H1 (cell line): ENCODE data around the gene LRRC8D. TPM values are rescaled to one million over a fixed set of nuclear protein-coding genes. Genes with fewer than 3 reads are reported as not detected.

Experiments
- CTCF ChIA-PET: fragments of 300-600 bp; sonication (Branson Sonifier 250); formaldehyde crosslinking; loops from one replicate; lab custom pipeline; 2021; ENCODE audit not compliant: partially characterized antibody; lab: Charles Lee
- POLR2A ChIA-PET: fragments of 300-600 bp; sonication (Branson Sonifier 250); formaldehyde crosslinking; loops from one replicate; lab custom pipeline; 2021; ENCODE audit warnings: inconsistent platforms; ENCODE audit not compliant: partially characterized antibody; lab: Charles Lee
- DNase-seq, 2 experiments: peaks; one replicate each; pipeline versions ENCODE4 v3.0.0 to v3.0.0-alpha.2; 2010 to 2022; ENCODE audit warnings: low spot score in 2 of 2, low read depth in 1 of 2, mixed read lengths in 1 of 2
- FAIRE-seq: peaks from 2 replicates; lab custom pipeline; 2011; peaks lifted over from hg19 to GRCh38; lab: Jason Lieb, UNC
- H2AFZ ChIP-seq: 2 replicates; pipeline ENCODE4 v1.8.1; 2012; ENCODE audit warnings: low read length, inconsistent platforms
- H2AK5ac ChIP-seq: 2 replicates; pipeline ENCODE4 v1.6.1; 2013; ENCODE audit warnings: low read depth, low read length
- H2BK120ac ChIP-seq: replicated peaks from 2 replicates; pipeline ENCODE3; 2013; ENCODE audit warnings: low read depth, low read length, inconsistent platforms
- H2BK12ac ChIP-seq: 2 replicates; pipeline ENCODE4 v1.6.1; 2013; ENCODE audit warnings: low read depth, low read length
- H2BK15ac ChIP-seq: 2 replicates; pipeline ENCODE4 v1.6.1; 2013; ENCODE audit warnings: low read length
- H2BK20ac ChIP-seq: 2 replicates; pipeline ENCODE4 v1.6.1; 2013; ENCODE audit warnings: low read length
- H2BK5ac ChIP-seq: 2 replicates; pipeline ENCODE4 v1.6.1; 2013; ENCODE audit warnings: low read depth, low read length
- H3K14ac ChIP-seq: 2 replicates; pipeline ENCODE4 v1.6.1; 2013; ENCODE audit warnings: inconsistent platforms; ENCODE audit not compliant: insufficient read length
- H3K18ac ChIP-seq: 2 replicates; pipeline ENCODE4 v1.6.1; 2013; ENCODE audit warnings: low read length; ENCODE audit errors: extremely low read depth
- H3K23ac ChIP-seq: 2 replicates; pipeline ENCODE4 v1.6.1; 2013; ENCODE audit warnings: inconsistent platforms; ENCODE audit not compliant: insufficient read length
- H3K23me2 ChIP-seq: 2 replicates; pipeline ENCODE4 v1.6.1; 2013; ENCODE audit warnings: low read depth, low read length
- H3K27ac ChIP-seq: 2 replicates; pipeline ENCODE4 v1.6.1; 2011; ENCODE audit warnings: low read depth, low read length, inconsistent platforms
- H3K27me3 ChIP-seq, 4 experiments: replicated peaks in 1 of 4; 1 replicate in 1 of 4; 2 replicates in 3 of 4; pipeline versions ENCODE4 v1.6.1 to v1.8.1; 2011 to 2013; ENCODE audit warnings: low read length in 3 of 4, mild to moderate bottlenecking in 3 of 4, inconsistent platforms in 2 of 4, mixed read lengths in 2 of 4, moderate library complexity in 1 of 4; ENCODE audit not compliant: control insufficient read depth in 3 of 4, insufficient read depth in 3 of 4; ENCODE audit errors: extremely low read depth in 1 of 4
- H3K36me3 ChIP-seq, 4 experiments: 2 replicates each; pipeline versions ENCODE4 v1.6.1 to v1.8.1; 2011 to 2013; ENCODE audit warnings: mild to moderate bottlenecking in 4 of 4, low read length in 3 of 4, moderate library complexity in 2 of 4, control low read depth in 1 of 4, inconsistent platforms in 1 of 4; ENCODE audit not compliant: insufficient read depth in 4 of 4, control insufficient read depth in 2 of 4
- H3K4ac ChIP-seq: replicated peaks from 2 replicates; pipeline ENCODE3; 2013; ENCODE audit warnings: low read length, low read depth, mixed read lengths, inconsistent platforms; ENCODE audit not compliant: insufficient read length
- H3K4me1 ChIP-seq, 4 experiments: replicated peaks in 1 of 4; 1 replicate in 1 of 4; 2 replicates in 3 of 4; pipeline versions ENCODE4 v1.6.1 to v1.8.1; 2011 to 2013; ENCODE audit warnings: low read length in 3 of 4, inconsistent platforms in 2 of 4, mixed read lengths in 1 of 4; ENCODE audit not compliant: insufficient read depth in 4 of 4, control insufficient read depth in 3 of 4
- H3K4me2 ChIP-seq, 2 experiments: 2 replicates each; pipeline versions ENCODE4 v1.6.1 to v1.8.1; 2011 to 2013; ENCODE audit warnings: low read depth in 2 of 2, low read length in 2 of 2, control low read depth in 1 of 2, inconsistent platforms in 1 of 2, mild to moderate bottlenecking in 1 of 2; ENCODE audit not compliant: insufficient read depth in 1 of 2
- H3K4me3 ChIP-seq, 4 experiments: fragments of 200-600, 300-600 bp in 1 of 4; sonication (generic), shearing (Covaris generic), sonication (Bioruptor Twin) in 1 of 4; 2 replicates each; pipeline versions ENCODE4 v1.5.1 to v1.8.1; 2011 to 2016; ENCODE audit warnings: low read length in 4 of 4, low read depth in 3 of 4, control low read depth in 2 of 4, inconsistent platforms in 2 of 4, mild to moderate bottlenecking in 2 of 4, mixed read lengths in 1 of 4, moderate library complexity in 1 of 4; ENCODE audit not compliant: insufficient read depth in 2 of 4; ENCODE audit errors: extremely low read depth in 1 of 4
- H3K56ac ChIP-seq: replicated peaks from 2 replicates; pipeline ENCODE3; 2013; ENCODE audit warnings: low read depth, mild to moderate bottlenecking, mixed read lengths, low read length, inconsistent platforms; ENCODE audit not compliant: insufficient read length
- H3K79me1 ChIP-seq: 2 replicates; pipeline ENCODE4 v1.6.1; 2013; ENCODE audit warnings: low read depth, low read length, control low read depth
- H3K79me2 ChIP-seq, 2 experiments: 2 replicates each; pipeline versions ENCODE4 v1.6.1 to v1.8.1; 2012 to 2013; ENCODE audit warnings: low read length in 2 of 2, mild to moderate bottlenecking in 2 of 2, inconsistent platforms in 1 of 2; ENCODE audit not compliant: insufficient read depth in 2 of 2, control insufficient read depth in 1 of 2
- H3K9ac ChIP-seq, 4 experiments: replicated peaks in 1 of 4; 1 replicate in 1 of 4; 2 replicates in 3 of 4; pipeline versions ENCODE4 v1.6.1 to v1.8.1; 2011 to 2013; ENCODE audit warnings: low read depth in 3 of 4, low read length in 3 of 4, control low read depth in 2 of 4, mild to moderate bottlenecking in 2 of 4, moderate library complexity in 2 of 4, inconsistent platforms in 1 of 4; ENCODE audit errors: extremely low read depth in 1 of 4
- H3K9me3 ChIP-seq, 2 experiments: 2 replicates each; pipeline versions ENCODE4 v1.6.1 to v1.8.1; 2012 to 2013; ENCODE audit warnings: mild to moderate bottlenecking in 2 of 2, moderate library complexity in 2 of 2, control low read depth in 1 of 2, inconsistent platforms in 1 of 2, low read depth in 1 of 2, low read length in 1 of 2, mixed read lengths in 1 of 2; ENCODE audit not compliant: insufficient read depth in 2 of 2
- H4K20me1 ChIP-seq, 2 experiments: replicated peaks in 1 of 2; 2 replicates each; pipeline versions ENCODE3 to v1.8.1; 2011 to 2013; ENCODE audit warnings: inconsistent platforms in 2 of 2, low read length in 2 of 2, mild to moderate bottlenecking in 1 of 2; ENCODE audit not compliant: insufficient read depth in 2 of 2, control insufficient read depth in 1 of 2
- H4K5ac ChIP-seq: 2 replicates; pipeline ENCODE4 v1.6.1; 2013; ENCODE audit warnings: low read length, low read depth, mixed read lengths, inconsistent platforms; ENCODE audit not compliant: insufficient read length
- H4K8ac ChIP-seq: 2 replicates; pipeline ENCODE4 v1.8.0; 2013; ENCODE audit warnings: mild to moderate bottlenecking, moderate library complexity, low read length, inconsistent platforms; ENCODE audit not compliant: insufficient read depth; ENCODE audit errors: extremely low read depth
- H4K91ac ChIP-seq: replicated peaks from 2 replicates; pipeline ENCODE3; 2013; ENCODE audit warnings: low read length, mixed read lengths, inconsistent platforms; ENCODE audit not compliant: insufficient read length
- ASH2L ChIP-seq: fragments of 200-600, 300-600 bp; sonication (generic); IDR thresholded peaks from one replicate; pipeline ENCODE4 v1.7.1; 2017; ENCODE audit warnings: low read length
- CEBPB ChIP-seq: IDR thresholded peaks from 2 replicates; pipeline ENCODE4 v1.6.1; 2012; ENCODE audit warnings: low read depth, low read length
- CHD1 ChIP-seq: IDR thresholded peaks from 2 replicates; pipeline ENCODE4 v1.6.1; 2012; ENCODE audit warnings: low read depth, low read length, improper control_type of control experiment
- CREB1 ChIP-seq: IDR thresholded peaks from 2 replicates; pipeline ENCODE4 v1.6.1; 2012; ENCODE audit warnings: inconsistent platforms
- CTCF ChIP-seq, 3 experiments: IDR thresholded peaks; 1 replicate in 2 of 3; 2 replicates in 1 of 3; pipeline versions ENCODE4 v1.5.1 to v1.6.1; 2011; ENCODE audit warnings: low read length in 3 of 3, mild to moderate bottlenecking in 3 of 3, inconsistent platforms in 2 of 3, low read depth in 1 of 3, moderate library complexity in 1 of 3; ENCODE audit not compliant: insufficient read depth in 1 of 3; ENCODE audit errors: control extremely low read depth in 1 of 3
- EGR1 ChIP-seq: IDR thresholded peaks from 2 replicates; pipeline ENCODE4 v1.6.1; 2011; ENCODE audit warnings: low read depth, low read length, borderline replicate concordance
- PHF8 ChIP-seq: fragments of 200-600 bp; sonication (generic); conservative IDR thresholded peaks from 2 replicates; pipeline ENCODE4 v1.7.1; 2012; ENCODE audit warnings: low read depth, mild to moderate bottlenecking, inconsistent platforms, low read length, moderate library complexity
- RFX5 ChIP-seq: IDR thresholded peaks from 2 replicates; pipeline ENCODE4 v1.6.1; 2011; ENCODE audit warnings: low read depth, low read length, improper control_type of control experiment, borderline replicate concordance
- RNF2 ChIP-seq: fragments of 200-900, 300-1000 bp; sonication (generic); IDR thresholded peaks from 2 replicates; pipeline ENCODE4 v1.7.1; 2016; ENCODE audit warnings: borderline replicate concordance, low read depth, mild to moderate bottlenecking, antibody characterized with exemption, low read length; ENCODE audit not compliant: poor library complexity, severe bottlenecking; ENCODE audit errors: missing control alignments
- SRF ChIP-seq: IDR thresholded peaks from 2 replicates; pipeline ENCODE4 v1.6.1; 2011; ENCODE audit warnings: mild to moderate bottlenecking, low read depth, low read length, moderate library complexity
- TEAD4 ChIP-seq: IDR thresholded peaks from 2 replicates; pipeline ENCODE4 v1.6.1; 2012; ENCODE audit warnings: low read depth, low read length, inconsistent platforms, mixed read lengths
- YY1 ChIP-seq: IDR thresholded peaks from 2 replicates; pipeline ENCODE4 v1.6.1; 2011; ENCODE audit warnings: low read depth, mild to moderate bottlenecking, low read length
- WGBS, 2 experiments: shearing (Covaris generic) in 1 of 2; methylation state at CpG; one replicate each; pipeline versions ENCODE4 v1.1.6 to v1.1.7; 2013 to 2015; ENCODE audit warnings: low lambda C conversion rate in 2 of 2, mixed read lengths in 2 of 2, inconsistent platforms in 1 of 2, low coverage in 1 of 2, missing lambda C conversion rate in 1 of 2; ENCODE audit not compliant: insufficient replicate concordance in 2 of 2, insufficient coverage in 1 of 2, insufficient read length in 1 of 2; ENCODE audit errors: extremely low coverage in 1 of 2, missing lambda C conversion rate in 1 of 2; 5-methylcytosine and 5-hydroxymethylcytosine counted together
- polyA plus RNA-seq, 7 experiments: library from polyadenylated mRNA; depleted of rRNA in 3 of 7; stranded (reverse) in 5 of 7; unstranded in 2 of 7; fragments of >200 nt in 5 of 7; fragments of 200-250 nt in 2 of 7; gene quantifications; 1 replicate in 5 of 7; 2 replicates in 1 of 7; 4 replicates in 1 of 7; pipeline versions ENCODE4 v1.2.1 to v1.2.3, GENCODE V29; 2011 to 2013; ENCODE audit warnings: missing spikeins in 2 of 7, mixed read lengths in 2 of 7
- total RNA-seq: library from RNA; stranded (reverse); fragmentation: NEBNext Ultra II Directional; extraction: Animal tissue kit (Norgen Biotek cat#: 25700); gene quantifications from 2 replicates; pipeline ENCODE4 v1.2.1, GENCODE V29; 2021

Gene LRRC8D
- total and polyA plus RNA-seq, 2 of the 8 experiments (the other 6 are each of a cell fraction or from before 2014, with no cell fraction given): 42.0 to 58.5 TPM

GRCh38 chr1:89980605-89981004, 159.8 kb downstream of the LRRC8D start:
- ChIA-PET CTCF (interaction anchor here (0.9 to 1.4 kb wide), 2 partner anchors 80 to 176 kb away, joined by 3 read pairs; no protein-coding TSS in a partner anchor), POLR2A (interaction anchor here (0.9 to 1.1 kb wide), 2 partner anchors 23 to 51 kb away, joined by 3 to 4 read pairs; no protein-coding TSS in a partner anchor)
- FAIRE-seq (no peak), DNase-seq (no peak)
- Histone ChIP-seq H4K91ac (no peak overlapping the region), H3K18ac (no peak overlapping the region), H3K9ac (no peak overlapping the region), H2BK120ac (no peak overlapping the region), H2BK12ac (no peak overlapping the region), H3K27ac (no peak overlapping the region), H4K20me1 (no peaks in the 10 kb centered on the region), H2BK5ac (no peak overlapping the region), H3K14ac (no peak overlapping the region), H3K36me3 (no peaks in the 10 kb centered on the region), H3K4me1 (peaks cover 0 to 3% (median 0%) of the 10 kb centered on the region in 4 experiments; a peak in 1 of 7 replicates), H3K4ac (no peak overlapping the region), H3K79me2 (no peaks in the 10 kb centered on the region), H3K79me1 (no peaks in the 10 kb centered on the region), H3K27me3 (no peaks in the 10 kb centered on the region), H3K23ac (no peak overlapping the region), H3K4me2 (no peak overlapping the region), H2AFZ (0 out of 2 replicates have a peak overlapping the region, but pooled peaks have one; percentile 17), H4K8ac (no peak overlapping the region), H2AK5ac (no peak overlapping the region), H2BK15ac (no peak overlapping the region), H4K5ac (no peak overlapping the region), H3K56ac (no peak overlapping the region), H2BK20ac (no peak overlapping the region), H3K9me3 (peaks cover 0 to 7% of the 10 kb centered on the region in 2 experiments; a peak in 1 of 4 replicates), H3K23me2 (no peaks in the 10 kb centered on the region), H3K4me3 (no peak overlapping the region)
- WGBS, 2 experiments: 67% methylated on average over 4 of the region's 4 CpGs; no CpG with 5 or more reads in 1 of the 2 experiments
- TF ChIP-seq RFX5 (no peak), RNF2 (no peak), EGR1 (no peak), CHD1 (no peak), CTCF (IDR thresholded peaks at IDR 0.05; ENCODE audit: control extremely low read depth in 1 of 3, insufficient read depth in 1 of 3, low read depth in 1 of 3, low read length in 3 of 3) (no peak), SRF (no peak), CEBPB (no peak), PHF8 (no peak), TEAD4 (no peak), ASH2L (no peak), CREB1 (no peak), YY1 (no peak)
